Hypothalamus (tissue), 51 donors: ENCODE measurements around the gene CRB1.

Experiments used
- DNase-seq, 51 donors: peaks; one replicate each; lab custom pipeline; 2025; lab: John Stamatoyannopoulos, UW

CRB1 gene

DNA sequence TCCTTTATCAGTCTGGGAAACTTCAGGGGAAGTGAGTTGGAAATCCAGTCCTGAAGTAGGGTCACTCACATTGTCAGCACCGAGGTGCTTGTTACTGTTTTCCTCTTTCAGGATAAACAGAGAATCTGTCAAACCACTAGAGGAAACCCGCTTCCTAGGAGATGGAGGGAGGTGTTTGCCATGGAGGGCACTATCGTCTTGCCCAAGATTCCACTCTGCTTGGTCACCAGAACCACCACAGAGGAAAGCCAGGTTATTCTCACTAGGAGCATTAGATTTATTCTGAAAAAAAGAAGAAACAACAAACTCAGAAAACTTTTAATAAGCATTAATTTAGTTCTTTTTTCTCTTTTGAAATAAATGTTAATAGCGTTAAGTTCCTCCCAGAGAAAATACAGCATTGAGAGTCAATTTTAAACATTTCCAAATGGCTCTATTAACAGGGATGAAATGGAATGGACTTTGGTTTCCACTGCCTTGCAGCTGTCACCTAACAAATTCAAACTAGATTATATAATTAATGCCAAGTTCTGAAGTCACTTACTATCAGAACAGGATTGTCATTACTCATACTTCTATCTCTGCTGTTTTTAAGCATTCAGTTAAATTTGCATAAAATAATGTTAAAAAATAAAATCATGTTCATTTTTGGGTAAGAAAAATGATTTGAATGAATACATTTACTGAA is 242.8 kb downstream of the CRB1 start:
- no peak for DNase-seq

DNA sequence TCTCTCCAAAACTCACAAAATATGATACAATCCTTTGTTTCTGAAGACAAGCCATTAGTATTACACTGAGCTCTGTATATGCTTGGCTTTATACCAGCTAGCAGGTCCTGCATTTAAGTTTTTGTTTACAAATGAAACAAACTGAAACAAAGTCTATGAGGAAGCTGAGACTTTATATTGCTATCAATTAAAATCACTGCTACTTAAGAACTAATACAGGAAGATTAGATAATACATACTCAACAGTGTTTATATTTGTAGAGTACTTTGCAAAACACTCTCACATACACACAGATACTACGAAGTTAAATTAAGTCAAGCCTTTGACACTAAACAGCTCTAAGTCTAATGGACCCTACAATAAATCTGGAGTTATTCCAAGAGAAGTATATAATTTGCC is 247.4 kb downstream of the CRB1 start:
- no peak for DNase-seq

DNA sequence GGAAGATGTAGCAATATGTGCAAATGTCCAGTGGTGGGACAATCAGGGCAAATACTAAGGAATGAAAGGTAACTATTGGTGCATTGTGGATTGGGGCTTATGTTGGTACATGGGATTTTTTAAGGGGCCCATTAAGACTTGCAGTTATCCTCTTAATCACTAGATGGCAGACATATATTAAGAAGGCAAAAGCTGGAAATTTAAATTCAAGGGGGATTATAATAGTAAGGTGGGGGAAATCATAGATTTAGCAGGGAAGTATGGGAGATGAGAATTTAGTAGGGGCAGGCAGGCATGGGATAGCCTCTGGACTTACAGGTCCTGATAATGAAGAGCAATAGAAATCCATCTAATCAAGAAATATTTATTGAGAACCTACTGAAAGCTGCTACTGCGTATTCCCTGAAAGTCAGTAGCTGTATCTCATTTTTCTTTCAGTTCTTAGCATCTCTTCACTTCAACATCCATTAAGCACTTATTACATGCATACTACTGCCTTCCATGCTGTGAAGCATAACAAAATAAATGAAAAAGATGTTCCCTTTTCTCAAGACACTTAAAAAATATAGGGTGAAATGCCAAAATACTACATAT is 251.8 kb downstream of the CRB1 start:
- DNase-seq: no peak

DNA sequence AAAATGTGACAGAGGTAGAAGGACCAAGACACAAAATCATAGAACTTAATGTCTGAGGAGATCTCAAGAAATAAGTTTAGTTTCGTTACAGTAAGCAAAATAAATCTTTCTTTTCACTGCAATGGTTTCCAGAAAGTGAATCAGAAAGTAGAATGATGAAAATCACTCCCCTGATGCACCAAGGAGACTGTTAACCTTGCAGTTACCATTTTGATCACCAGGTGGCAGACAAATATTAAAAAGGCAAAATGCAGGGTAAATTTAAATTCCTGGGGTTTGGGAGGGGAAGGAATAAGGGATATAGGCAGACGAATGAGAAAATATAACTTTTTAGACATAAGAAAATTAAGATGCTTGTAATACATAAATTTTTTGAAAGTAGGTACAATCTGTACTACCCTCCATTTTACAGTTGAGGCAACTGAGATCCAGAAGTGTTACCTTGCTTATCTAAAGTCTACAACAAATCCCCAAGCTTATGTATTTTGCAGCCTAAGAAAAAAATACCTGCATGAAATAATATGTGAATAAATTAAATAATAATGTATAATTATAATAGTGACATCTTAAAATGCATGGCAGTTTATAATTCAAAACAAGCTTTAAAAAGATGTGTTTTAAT is 253.2 kb downstream of the CRB1 start:
- peak in 1 of 51 donors; percentile 2 for DNase-seq

DNA sequence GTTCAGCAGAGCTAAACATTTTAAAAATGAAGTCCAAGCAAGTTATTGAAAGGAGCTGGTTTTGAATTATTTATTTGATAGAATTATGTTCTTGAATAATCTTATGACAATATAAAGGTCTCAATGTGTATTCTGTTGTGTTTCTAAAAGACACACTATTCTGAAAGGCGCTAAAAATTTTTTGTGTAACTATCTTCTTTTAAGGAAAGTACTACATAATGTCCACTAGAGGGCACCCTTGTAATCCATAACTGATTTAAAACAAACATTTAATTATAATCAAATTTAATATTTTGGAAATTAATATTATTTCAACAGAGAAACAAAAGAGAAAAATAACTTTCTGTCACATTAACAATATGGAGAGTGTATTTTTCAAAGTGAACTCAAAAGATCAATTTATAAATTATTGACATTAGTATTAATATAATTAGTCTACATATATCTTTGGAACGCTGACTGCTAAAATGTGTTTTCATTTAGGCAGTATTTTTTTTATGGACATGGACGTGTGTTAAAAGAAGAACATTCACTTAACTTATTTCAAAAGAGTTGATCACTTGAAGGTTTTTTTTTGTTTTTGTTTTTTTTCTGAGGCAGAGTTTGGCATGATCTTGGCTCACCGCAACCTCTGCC is 258.8 kb downstream of the CRB1 start:
- DNase-seq: no peak
